GM18511 (cell line): ENCODE measurements around the gene NLRP12.
A peak's percentile ranks its signal among the peaks of the same experiment; 100 is the strongest.
"Not testable (repeated sequence)": the region's sequence is repeated elsewhere in the genome, so short reads cannot be mapped to it uniquely, and the experiment has no call there.

Experiments
- ATAC-seq: cut with Tn5 transposase; IDR thresholded peaks from one replicate; pipeline ENCODE4 v1.9.1; 2021; ENCODE audit warnings: mild to moderate bottlenecking, moderate library complexity; ENCODE audit not compliant: unreplicated experiment

Gene NLRP12

GRCh38 chr19:53832861-53833260 lies 8.7 kb upstream of the NLRP12 start:
- not testable (repeated sequence) for ATAC-seq

- ATAC-seq, result no peak
Measured at GRCh38 chr19:53828531-53828930, 4.4 kb upstream of the NLRP12 start.

GRCh38 chr19:53826876-53827275 lies 2.8 kb upstream of the NLRP12 start:
- no peak for ATAC-seq

GRCh38 chr19:53823380-53824120 lies 564 bp downstream of the NLRP12 start:
- ATAC-seq, result no peak

- ATAC-seq, result no peak
Measured at GRCh38 chr19:53819861-53820260, 4.3 kb downstream of the NLRP12 start.

GRCh38 chr19:53818756-53819155 lies 5.4 kb downstream of the NLRP12 start:
- ATAC-seq, result no peak

- ATAC-seq, result no peak
Measured at GRCh38 chr19:53813996-53814395, 10.1 kb downstream of the NLRP12 start.

- no peak for ATAC-seq
Measured at GRCh38 chr19:53812335-53812734, 11.8 kb downstream of the NLRP12 start.

GRCh38 chr19:53810891-53811290 lies 13.2 kb downstream of the NLRP12 start:
- ATAC-seq, result no peak

GRCh38 chr19:53810187-53810546 lies 13.9 kb downstream of the NLRP12 start:
- ATAC-seq, result no peak

- no peak for ATAC-seq
Measured at GRCh38 chr19:53809518-53810186, 14.5 kb downstream of the NLRP12 start.

GRCh38 chr19:53808710-53809125 lies 15.4 kb downstream of the NLRP12 start:
- no peak for ATAC-seq

- no peak for ATAC-seq
Measured at GRCh38 chr19:53801257-53801656, 22.9 kb downstream of the NLRP12 start.

GRCh38 chr19:53795019-53795418 lies 29.1 kb downstream of the NLRP12 start:
- ATAC-seq, result no peak

- ATAC-seq, result peak; percentile 54
Measured at GRCh38 chr19:53792721-53793433, 31.2 kb downstream of the NLRP12 start.

GRCh38 chr19:53789708-53790678 lies 34.1 kb downstream of the NLRP12 start:
- no peak for ATAC-seq

- ATAC-seq, result no peak
Measured at GRCh38 chr19:53787266-53787665, 36.8 kb downstream of the NLRP12 start.

- no peak for ATAC-seq
Measured at GRCh38 chr19:53786744-53787143, 37.4 kb downstream of the NLRP12 start.

GRCh38 chr19:53785196-53785889 lies 38.8 kb downstream of the NLRP12 start:
- ATAC-seq, result no peak

GRCh38 chr19:53782698-53783097 lies 41.4 kb downstream of the NLRP12 start:
- no peak for ATAC-seq
